Chondrocyte (in vitro differentiated cells): ENCODE results near the gene RELA. TPM values are rescaled to one million over a fixed set of nuclear protein-coding genes. Genes with fewer than 3 reads are reported as not detected.
"Not testable (repeated sequence)": the region's sequence is repeated elsewhere in the genome, so short reads cannot be mapped to it uniquely, and the experiment has no call there.

Source experiments
- DNase-seq: peaks from one replicate; pipeline ENCODE4 v3.0.0; 2021; ENCODE audit warnings: mixed read lengths, low spot score
- H3K27ac Mint-ChIP-seq: one replicate; pipeline ENCODE4 v1.8.0; 2021; ENCODE audit warnings: mild to moderate bottlenecking, moderate library complexity, mixed read lengths; ENCODE audit not compliant: unreplicated experiment
- H3K27me3 Mint-ChIP-seq: 2 replicates; pipeline ENCODE4 v1.8.0; 2021; ENCODE audit warnings: low read depth, mixed read lengths
- H3K36me3 Mint-ChIP-seq: 2 replicates; pipeline ENCODE4 v1.8.0; 2021; ENCODE audit warnings: low read depth, mixed read lengths
- H3K4me1 Mint-ChIP-seq: 2 replicates; pipeline ENCODE4 v1.8.0; 2021; ENCODE audit warnings: low read depth, mild to moderate bottlenecking, mixed read lengths
- H3K4me3 Mint-ChIP-seq: one replicate; pipeline ENCODE4 v1.8.0; 2021; ENCODE audit warnings: mild to moderate bottlenecking, moderate library complexity, mixed read lengths; ENCODE audit not compliant: unreplicated experiment
- H3K9me3 Mint-ChIP-seq: 2 replicates; pipeline ENCODE4 v1.8.0; 2021; ENCODE audit warnings: low read depth, mixed read lengths
- CTCF ChIP-seq: fragments of 200-600 bp; sonication (generic); IDR thresholded peaks from 2 replicates; pipeline ENCODE4 v1.5.0; 2021; ENCODE audit warnings: antibody characterized with exemption, mild to moderate bottlenecking, moderate library complexity
- total RNA-seq: library from RNA; stranded (reverse); gene quantifications from 3 replicates; pipeline ENCODE4 v1.2.1, GENCODE V29; 2021

The RELA gene
- total RNA-seq, 1 donor from 2014 or later: 72.7 TPM

- no peak for TF ChIP-seq CTCF
- DNase-seq: no peak
- Mint-ChIP-seq H3K4me3 (no peak overlapping the region), H3K27me3 (peaks cover 32% of the 10 kb centered on the region), H3K27ac (no peak overlapping the region), H3K9me3 (no peaks in the 10 kb centered on the region), H3K36me3 (peaks cover 2% of the 10 kb centered on the region), H3K4me1 (no peaks in the 10 kb centered on the region)
Measured at GRCh38 chr11:65698205-65698604, 35.5 kb upstream of the RELA start.

GRCh38 chr11:65696802-65697552 lies 34.3 kb upstream of the RELA start:
- Mint-ChIP-seq H3K27me3 (peaks cover 25% of the 10 kb centered on the region), H3K36me3 (peaks cover 2% of the 10 kb centered on the region), H3K4me3 (no peak overlapping the region), H3K4me1 (no peaks in the 10 kb centered on the region), H3K27ac (no peak overlapping the region), H3K9me3 (no peaks in the 10 kb centered on the region)
- no peak for TF ChIP-seq CTCF
- no peak for DNase-seq

GRCh38 chr11:65695459-65696241 lies 32.9 kb upstream of the RELA start:
- Mint-ChIP-seq H3K27ac (no peak overlapping the region), H3K36me3 (peaks cover 2% of the 10 kb centered on the region), H3K4me3 (no peak overlapping the region), H3K4me1 (no peaks in the 10 kb centered on the region), H3K27me3 (peaks cover 20% of the 10 kb centered on the region), H3K9me3 (no peaks in the 10 kb centered on the region)
- DNase-seq: no peak
- TF ChIP-seq CTCF: no peak

GRCh38 chr11:65692367-65692766 lies 29.7 kb upstream of the RELA start:
- DNase-seq: no peak
- TF ChIP-seq CTCF: no peak
- Mint-ChIP-seq H3K4me1 (no peaks in the 10 kb centered on the region), H3K9me3 (no peaks in the 10 kb centered on the region), H3K27ac (no peak overlapping the region), H3K36me3 (no peaks in the 10 kb centered on the region), H3K27me3 (no peaks in the 10 kb centered on the region), H3K4me3 (no peak overlapping the region)

- H3K27ac Mint-ChIP-seq, H3K27me3 Mint-ChIP-seq, DNase-seq, H3K4me3 Mint-ChIP-seq, H3K9me3 Mint-ChIP-seq, H3K4me1 Mint-ChIP-seq, H3K36me3 Mint-ChIP-seq: not testable (repeated sequence)
Measured at GRCh38 chr11:65691847-65692246, 29.1 kb upstream of the RELA start.
